HG03432 (cell line): ENCODE results near the gene SMC5.
"Not testable (repeated sequence)": the region's sequence is repeated elsewhere in the genome, so short reads cannot be mapped to it uniquely, and the experiment has no call there.

ENCODE experiments used
- ATAC-seq: cut with Tn5 transposase; IDR thresholded peaks from one replicate; pipeline ENCODE4 v1.9.1; 2021; ENCODE audit warnings: mild to moderate bottlenecking, moderate library complexity; ENCODE audit not compliant: unreplicated experiment

SMC5 gene

DNA sequence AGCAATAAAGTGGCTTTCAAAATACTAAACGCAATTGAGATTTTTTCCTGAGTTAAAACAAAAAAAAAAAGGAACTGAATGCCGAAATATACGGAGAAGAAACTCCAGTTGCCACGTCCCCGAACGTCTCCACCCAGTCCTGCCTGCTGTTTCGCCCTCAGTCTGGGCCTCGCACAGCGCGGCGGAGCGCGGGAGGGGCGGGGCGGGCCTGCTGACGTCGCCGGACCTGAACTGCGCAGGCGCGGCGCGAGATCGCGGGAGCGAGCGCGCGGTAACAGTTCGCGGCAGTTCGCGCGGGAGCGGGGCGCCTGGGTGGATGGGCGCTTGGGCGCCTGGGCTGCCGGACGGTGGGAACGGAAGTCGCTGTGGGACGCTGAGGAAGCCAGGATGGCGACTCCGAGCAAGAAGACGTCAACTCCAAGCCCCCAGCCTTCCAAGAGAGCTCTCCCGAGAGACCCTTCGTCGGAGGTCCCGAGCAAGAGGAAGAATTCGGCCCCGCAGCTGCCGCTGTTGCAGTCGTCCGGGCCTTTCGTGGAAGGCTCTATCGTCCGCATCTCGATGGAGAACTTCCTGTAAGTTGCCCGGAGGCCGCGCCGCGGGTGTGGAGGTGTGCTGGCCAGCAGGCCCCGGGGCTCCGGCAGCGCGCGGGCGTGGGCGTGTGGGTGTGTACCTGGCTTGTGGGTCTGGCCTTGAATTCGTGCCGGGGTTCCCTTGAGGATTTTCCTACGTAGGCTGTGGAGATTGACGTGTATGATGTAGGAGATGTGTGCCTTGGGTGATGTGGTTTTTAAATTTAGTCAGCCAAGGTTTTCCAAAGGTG is at the start of gene SMC5:
Gene SMC5, plus strand, starts transcription at position 287 of the 820 bp plus-strand sequence. Its CDS starts 101 bp downstream, at position 388.
- ATAC-seq, result peak; percentile 86

DNA sequence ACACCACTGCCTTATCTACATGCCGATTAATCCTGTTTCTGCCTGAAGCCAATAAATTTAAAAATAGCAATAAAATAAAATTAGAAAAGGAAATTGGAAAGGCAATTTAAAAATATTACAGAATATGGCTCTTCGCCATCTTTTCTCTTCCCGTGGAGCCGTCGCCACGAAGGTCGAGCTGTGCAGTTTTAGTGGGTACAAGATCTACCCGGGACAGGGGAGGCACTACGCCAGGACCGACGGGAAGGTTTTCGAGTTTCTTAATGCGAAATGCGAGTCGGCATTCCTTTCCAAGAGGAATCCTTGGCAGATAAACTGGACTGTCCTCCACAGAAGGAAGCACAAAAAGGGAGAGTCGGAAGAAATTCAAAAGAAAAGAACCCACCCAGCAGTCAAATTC is 41.7 kb upstream of the SMC5 start:
- ATAC-seq, result no peak

DNA sequence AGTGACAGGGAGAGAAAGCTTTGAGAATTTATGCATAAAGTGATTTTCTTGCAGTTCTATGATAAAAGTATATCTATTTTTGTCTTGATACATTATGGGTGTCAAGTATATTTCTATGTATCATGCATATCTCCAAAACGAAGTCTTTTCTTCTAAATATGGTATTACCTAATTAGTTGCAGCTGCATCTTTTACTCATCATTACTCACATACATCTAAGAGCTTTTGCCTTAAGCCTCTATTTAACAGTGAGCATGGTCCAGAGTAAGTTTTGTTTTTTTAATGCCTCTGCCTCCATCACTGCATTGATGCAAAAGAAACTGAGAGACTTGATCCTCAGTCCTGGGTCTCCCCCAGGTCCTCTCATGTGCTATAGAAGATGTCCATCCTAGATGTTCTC is 40.0 kb upstream of the SMC5 start:
- ATAC-seq, result no peak

DNA sequence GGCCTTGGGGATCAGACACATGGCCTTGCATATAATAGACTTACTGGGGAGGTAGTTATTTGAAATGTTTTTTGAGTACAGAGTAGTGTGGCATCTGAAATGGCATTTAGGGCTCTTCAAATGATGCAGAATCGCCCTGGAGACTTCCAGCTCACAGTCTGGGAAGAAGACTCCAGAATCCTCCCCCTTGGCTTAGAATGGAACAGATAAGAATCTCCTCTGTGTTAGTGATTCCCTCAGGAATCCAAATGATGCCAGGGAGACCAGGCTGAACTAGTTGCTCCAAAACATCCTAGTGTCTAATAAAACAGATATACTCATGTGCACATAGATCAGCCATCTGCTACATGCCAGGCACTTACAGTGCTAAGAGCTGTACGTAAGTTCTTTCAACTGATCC is 38.6 kb upstream of the SMC5 start:
- no peak for ATAC-seq

DNA sequence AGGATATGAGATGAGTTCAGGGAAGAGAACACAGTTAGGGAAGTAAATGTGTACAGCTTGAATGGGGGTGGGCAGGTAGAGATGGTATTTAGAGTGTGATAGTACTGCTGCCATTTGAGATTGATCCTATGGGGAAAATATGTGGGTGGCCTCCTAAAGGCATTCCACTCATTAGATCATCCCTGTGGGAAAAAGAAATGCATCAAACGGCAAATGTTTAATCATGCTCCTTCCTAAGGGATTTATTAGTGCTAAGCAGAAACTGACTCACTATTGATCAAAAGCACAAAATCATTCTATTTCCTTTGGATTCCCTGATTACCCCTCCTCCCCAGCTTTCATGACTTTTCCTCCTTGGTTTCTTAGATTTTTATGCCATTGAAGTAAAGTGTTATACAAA is 36.4 kb upstream of the SMC5 start:
- no peak for ATAC-seq

DNA sequence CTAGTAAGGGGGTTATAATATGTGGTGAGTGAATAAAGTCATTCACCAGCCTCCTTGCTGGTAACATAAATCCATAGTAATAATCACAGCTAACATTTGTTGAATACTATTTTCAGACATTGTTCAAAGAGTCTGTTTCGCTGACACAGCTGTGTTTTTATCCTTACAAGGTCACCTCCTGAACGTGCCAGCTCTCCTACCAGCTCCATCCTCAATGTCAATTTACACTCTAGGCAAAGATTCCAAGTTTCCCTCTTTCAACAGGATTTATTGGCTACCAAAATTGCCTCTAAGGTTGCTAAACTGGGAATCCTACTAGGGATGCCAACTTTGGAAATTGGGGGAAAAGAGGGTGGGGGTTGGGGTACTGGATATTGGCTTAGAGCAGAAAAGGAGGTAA is 30.7 kb upstream of the SMC5 start:
- no peak for ATAC-seq

DNA sequence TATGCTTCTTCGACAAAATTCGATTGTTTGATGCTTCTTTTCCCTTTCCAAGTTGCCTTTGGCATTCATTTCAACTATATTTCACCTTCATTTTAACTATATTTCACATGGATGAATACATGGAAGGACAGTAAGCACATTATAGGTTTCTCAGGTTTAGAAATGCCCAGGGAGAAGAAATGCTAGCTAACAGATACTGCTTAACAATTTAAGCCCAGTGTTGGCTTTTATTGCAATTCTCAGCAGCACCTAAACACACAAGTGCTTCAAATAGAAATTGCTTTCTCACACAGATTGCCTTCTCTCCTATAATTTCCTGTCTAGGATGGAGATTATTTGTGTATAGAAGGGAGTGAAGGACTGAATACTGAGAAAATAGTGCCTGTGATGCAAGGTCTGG is 30.2 kb upstream of the SMC5 start:
- ATAC-seq, result no peak

DNA sequence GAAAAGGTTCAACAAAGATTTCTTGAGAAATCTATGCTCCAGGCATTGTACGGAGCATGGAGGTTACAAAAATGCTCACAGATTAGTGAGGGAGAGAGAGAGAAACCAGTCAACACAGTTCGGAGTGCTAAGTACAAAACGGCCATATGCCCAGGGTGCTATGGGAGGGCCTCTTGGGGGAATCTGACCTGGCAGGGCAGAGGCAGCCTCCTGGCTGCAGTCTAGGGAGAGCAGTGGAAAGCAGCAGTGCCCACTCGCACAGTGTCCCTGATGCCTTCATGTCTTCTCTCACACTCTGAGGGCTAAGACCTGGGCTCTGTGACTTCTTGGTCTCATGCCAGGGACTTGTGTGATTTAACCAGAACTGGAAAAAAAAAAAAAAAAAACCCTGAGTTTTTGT is 29.8 kb upstream of the SMC5 start:
- no peak for ATAC-seq

DNA sequence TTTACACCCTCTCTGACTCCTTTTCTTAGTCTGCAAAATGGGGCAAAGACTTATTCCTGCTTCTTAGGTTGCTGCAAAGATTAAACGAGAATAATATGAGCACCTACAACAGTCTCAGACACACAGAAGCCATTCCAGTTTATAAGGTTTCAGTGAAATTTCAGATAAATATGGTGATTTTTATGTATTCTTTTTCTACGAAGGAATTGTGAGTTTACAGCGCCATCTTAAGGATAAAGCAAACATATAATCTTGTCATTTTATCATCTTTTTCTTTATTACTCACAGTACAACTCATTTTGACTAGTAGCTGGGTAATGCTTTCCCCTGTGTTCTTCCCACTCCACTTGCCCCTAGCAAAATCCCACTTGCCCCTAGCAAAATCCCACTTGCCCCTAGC is 29.2 kb upstream of the SMC5 start:
- ATAC-seq, result no peak

DNA sequence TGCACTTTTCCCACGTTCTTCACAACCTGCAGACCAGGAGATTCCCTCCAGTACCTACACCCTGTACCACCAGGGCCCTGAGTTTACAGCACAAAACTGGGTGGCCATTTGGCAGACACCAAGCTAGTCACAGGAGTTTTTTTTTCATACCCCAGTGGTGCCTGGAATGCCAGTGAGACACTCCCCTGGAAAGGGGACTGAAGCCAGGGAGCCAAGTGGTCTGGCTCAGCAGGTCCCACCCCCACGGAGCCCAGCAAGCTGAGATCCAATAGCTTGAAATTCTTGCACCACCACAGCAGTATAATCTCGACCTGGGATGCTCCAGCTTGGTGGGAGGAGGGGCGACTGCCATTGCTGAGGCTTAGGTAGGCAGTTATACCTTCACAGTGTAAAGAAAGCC is 26.3 kb upstream of the SMC5 start:
- ATAC-seq, result no peak

DNA sequence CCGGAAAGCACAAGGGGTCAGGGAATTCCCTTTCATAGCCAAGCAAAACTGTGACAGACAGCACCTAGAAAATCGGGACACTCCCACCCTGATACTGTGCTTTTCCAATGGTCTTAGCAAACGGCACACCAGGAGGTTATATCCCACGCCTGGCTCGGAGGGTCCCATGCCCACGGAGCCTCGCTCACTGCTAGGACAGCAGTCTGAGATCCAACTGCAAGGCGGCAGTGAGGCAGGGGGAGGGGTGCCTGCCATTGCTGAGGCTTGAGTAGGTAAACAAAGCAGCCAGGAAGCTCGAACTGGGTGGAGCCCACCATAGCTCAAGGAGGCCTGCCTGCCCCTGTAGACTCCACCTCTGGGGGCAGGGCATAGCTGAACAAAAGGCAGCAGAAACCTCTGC is 24.6 kb upstream of the SMC5 start:
- not testable (repeated sequence) for ATAC-seq

DNA sequence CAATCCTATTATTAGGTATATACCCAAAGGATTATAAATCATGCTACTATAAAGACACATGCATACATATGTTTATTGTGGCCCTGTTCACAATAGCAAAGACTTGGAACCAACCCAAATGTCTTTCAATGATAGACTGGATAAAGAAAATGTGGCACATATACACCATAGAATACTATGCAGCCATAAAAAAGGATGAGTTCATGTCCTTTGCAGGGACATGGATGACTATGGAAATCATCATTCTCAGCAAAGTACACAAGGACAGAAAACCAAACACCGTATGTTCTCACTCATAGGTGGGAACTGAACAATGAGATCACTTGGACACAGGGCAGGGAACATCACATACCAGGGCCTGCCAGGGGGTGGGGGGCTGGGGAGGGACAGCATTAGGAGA is 12.8 kb upstream of the SMC5 start:
- not testable (repeated sequence) for ATAC-seq

DNA sequence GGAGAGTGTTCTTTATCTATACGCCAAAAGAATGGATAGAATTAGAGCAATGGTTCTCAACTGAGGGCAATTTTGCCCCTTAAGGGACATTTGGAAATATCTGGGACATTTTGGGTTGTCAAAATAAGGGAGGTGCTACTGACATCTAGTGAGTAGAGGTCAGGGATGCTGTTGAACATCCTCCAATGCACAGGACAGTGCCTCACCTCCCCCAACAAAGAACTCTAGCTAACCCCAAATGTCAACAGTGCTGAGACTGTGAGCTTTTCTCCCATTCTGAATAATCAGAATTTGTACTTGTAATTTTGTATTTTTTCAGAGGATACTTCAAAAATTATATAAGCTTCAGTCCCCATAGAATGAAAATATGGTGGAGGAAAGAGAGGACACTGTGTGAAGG is 8.6 kb upstream of the SMC5 start:
- no peak for ATAC-seq

DNA sequence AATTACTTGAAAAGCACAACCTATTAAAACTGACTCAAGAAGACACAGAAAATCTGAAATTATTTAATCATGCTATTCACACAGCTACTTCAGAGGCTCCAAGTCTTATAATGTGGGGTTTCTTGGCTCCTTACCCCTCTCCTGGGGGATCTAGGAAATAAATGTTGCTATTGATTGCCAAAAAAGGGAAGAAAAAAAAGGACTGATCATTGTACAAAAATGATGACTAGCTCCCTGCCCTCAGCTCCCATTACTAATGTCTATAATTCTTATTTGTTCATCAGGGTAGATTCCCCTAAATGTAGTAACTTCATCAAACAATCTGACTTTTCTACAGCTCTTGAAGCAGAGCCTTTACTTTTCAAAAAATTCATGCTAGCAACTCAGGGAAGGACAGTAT is 3.3 kb upstream of the SMC5 start:
- no peak for ATAC-seq

DNA sequence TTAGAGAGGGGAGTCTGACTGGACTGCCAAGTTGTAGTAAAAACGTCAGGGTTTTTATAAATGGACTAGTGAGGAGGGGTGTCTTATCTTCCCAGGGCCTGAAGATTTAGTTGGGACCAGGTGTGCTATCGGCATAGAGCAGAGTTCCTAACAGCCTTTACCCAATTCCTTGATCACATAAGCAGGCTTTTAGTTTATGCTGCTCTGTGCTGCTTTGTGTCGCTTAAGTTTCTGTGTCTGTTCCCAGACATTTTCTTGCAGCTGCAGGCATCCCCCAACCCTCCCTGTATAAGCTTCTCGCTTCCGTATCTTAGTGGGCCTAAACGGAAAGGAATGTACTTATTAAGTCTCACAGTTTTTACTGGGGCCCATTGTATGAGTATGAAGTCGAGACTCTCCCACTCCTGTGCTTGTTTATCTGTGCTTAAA is 2.6 kb upstream of the SMC5 start:
- no peak for ATAC-seq

DNA sequence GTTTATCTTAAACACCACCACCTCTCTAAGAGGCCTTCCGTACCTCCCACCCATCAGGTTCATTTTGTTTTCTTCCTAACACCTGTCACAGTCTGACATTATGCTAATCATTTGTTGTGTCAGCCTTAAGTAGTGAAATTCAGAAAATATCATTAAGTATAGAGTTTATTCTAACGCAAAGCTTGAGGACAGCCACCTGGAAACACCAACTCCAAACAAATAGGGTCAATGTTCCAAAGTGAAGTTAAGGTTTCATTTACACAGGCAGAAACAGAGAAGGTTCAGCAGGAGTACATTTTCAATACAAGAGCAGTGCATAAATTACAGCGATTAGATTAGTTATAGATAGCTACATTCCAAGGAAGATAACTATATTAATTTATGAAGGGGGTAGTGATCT is 1.3 kb upstream of the SMC5 start:
- ATAC-seq, result no peak

DNA sequence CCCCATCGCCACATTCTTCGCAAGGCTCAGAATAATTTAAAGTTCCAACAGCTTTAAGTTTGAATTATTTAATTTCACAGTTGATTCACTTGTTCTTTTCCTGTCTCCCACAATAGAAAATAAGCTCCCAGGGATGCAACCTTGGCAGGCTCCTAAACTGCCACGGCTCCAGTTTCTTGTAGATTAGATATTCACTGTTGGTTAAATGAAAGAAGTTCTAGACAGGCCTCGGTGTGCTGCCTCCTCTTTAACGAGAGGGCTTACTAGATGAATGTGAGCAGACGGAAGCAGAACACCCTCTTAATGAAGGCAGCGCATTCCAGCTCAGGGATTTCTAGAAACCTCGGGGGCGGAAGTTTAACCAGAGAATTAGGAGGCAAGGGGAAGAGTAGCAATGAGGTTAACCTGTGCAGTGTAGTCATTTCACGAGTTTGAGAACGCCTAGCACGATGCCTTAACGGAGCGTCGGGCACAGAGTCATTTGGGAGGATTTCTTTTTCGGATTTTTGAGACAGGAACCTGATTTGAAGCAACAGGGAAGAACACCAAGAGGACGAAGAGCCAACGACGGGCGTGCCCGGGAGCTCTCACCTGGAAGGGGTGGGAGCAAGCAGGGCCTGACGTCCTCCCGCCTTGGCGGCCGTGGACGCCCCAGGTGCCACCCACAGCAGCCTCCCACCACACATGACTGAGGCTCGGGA is 637 bp upstream of the SMC5 start:
- ATAC-seq, result peak; percentile 52

DNA sequence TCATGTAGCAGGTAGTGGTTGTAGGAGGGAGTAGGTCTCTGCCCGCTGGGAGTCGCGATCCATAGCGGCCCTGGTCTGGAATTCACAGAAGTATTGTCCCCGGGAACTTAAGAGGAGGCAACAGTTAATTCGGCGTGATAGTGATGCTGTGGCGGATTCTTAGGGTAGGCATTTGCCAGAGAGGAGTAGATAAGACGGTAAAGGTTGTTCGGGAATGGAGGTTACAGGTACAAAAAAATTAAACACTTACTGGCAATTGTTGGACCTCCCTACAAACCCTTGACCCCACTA is 679 bp downstream of the SMC5 start:
- ATAC-seq, result no peak

DNA sequence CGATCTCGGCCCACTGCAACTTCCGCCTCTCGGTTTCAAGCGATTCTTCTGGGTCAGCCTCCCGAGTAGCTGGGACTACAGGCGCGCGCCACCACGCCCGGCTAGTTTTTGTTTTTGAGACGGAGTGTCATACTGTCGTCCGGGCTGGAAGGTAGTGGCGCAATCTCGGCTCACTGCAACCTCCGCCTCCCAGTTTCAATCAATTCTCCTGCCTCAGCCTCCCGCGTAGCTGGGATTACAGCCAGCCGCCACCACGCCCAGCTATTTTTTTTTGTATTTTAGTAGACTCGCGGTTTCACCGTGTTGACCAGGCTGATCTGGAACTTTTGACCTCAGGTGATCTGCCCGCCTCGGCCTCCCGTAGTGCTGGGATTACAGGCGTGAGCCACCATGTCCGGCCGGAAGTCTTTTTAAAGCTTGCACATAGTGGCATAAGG is 1.2 kb downstream of the SMC5 start:
- ATAC-seq, result no peak

DNA sequence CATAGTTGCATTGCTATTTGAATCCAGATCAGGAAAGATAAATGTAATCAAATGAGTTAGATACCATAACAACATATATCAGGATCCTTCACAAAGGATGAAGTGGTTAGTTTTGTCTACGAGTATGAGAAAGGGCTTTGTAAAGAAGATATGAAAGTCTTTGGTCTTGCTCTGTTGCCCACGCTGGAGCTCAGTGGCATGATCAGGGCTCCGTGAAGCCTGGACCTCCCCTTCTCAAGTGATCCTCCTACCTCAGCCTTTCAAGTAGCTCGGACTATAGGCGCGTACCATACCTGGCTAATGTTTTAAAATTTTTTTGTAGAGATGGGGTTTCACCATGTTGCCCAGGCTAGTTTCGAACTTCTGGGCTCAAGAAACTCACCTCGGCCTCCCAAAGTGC is 1.8 kb downstream of the SMC5 start:
- peak; percentile 28 for ATAC-seq

DNA sequence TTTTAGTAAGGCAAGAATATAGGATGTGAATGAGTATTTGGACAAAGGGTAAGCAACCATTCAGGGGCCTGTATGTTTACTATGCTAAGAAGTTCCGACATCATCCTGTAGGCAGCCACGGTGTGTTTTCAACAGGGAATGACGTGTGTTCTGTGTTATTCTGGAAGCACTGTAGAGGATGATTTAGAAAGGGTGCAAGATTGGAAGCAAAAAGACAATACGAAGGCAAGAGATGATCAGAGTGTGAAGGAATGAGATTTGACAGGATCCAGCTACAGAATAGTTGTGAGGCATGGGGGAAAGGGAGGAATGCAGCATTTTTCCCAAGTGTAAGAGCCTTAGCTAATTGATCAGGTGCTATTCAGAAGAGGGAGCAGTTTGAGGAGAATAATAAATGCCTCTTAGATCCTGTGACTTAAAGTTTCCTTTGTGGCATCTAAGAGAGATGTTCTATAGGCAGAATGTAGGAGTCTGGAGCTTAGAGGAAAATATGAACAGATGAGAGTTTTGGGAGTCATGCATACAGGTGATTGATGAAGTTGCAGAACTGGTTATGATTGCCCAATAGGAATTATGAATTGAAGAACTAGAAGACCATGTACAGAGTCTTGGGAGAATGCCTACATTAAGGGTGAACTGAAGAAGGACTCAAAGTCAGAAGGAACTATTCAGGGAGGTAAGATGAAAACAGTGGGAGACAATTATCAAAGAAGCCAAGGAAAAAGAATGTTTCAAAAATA is 2.5 kb downstream of the SMC5 start:
- no peak for ATAC-seq

DNA sequence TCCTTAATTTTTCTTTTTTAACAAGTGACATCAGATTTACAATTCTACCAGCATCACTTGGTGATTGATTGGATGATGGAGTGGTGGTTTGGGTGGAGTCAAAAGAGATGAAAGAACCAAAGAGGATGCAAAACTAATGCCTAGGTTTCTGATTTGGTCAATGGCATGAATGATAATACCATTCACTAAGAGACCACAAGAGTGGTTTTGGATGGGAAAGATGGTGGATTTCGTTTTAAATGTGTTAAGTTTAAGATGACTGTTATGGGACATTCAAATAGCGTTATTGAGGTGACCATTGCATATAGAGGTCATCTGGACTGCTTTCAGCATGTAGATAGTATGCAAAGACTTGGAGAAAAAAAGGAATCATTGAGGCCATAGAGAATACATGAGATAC is 3.6 kb downstream of the SMC5 start:
- no peak for ATAC-seq
